ENCODE data around the gene CDON. TPM values are rescaled to one million over a fixed set of nuclear protein-coding genes. Genes with fewer than 3 reads are reported as not detected.

The CDON gene
- polyA plus RNA-seq, 3 donors = 0.01 TPM; not detected in 2

DNA sequence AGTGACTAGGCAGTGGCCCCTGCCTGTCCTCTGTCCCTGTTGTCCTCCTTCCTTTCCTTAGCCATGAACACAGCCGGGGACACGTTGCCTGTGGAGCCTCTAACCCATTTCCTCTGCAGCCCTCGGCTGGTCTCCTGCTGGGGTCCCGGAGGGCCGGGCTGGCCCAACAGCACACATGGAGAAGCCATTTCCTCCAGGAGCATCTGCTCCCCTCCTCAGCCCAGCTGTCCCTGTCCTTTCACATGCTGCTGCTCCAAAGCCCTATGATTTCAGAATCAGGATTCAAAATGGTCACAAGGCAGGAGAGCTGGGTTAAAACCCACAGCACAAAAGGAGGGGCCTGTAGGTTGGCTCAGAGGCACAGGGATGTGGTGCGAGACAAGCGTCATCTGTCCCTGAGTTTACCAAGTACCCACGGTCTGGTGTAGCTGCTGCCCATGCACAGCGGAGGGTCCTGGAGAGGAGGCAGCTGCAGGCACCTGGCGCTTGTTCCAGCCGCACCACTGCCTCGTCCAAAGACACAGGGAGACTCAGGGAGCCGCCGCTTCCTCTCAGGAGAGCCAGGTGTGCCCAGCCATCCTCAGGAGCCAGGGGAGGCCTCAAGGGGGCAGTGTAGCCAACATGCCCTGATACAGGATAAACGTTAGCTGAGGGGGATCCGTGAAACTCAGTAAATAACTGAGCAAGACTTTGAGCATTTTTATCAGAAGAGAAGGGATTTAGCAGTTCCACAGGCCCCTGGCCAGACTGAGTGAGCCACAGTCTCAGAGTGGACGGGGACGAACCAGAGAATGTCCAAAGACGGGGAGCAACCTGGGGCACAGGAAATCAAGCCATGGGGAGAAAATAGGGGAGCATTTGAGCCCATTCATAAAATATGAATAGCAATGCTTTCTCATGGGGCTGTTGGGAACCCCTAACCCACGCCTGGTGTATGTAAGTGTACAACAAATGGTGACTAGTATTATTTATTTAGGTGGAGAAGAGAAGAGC lies 120.8 kb downstream of the CDON start:
- Mint-ChIP-seq H3K27me3 (ENCODE audit: low read depth in 3 of 3) (peaks cover 0 to 7% (median 2%) of the 10 kb centered on the region in 3 donors), H3K27ac (no peak overlapping the region), H3K36me3 (no peaks in the 10 kb centered on the region), H3K4me1 (peaks cover 4% of the 10 kb centered on the region), H3K9me3 (peaks cover 0 to 7% (median 0%) of the 10 kb centered on the region in 7 donors), H3K4me3 (no peak overlapping the region)
- no peak overlapping the region for H2AFZ ChIP-seq (ENCODE audit: insufficient read depth, low read depth, low read length, poor library complexity, severe bottlenecking)
- peak; percentile 20 for TF ChIP-seq CTCF (IDR thresholded peaks at IDR 0.05)
- H3K9ac ChIP-seq (ENCODE audit: insufficient read depth, low read length, poor library complexity, severe bottlenecking) = no peak overlapping the region
- WGBS (ENCODE audit: insufficient coverage) = 33% methylated on average over 20 of the region's 20 CpGs
- H3K4me1 ChIP-seq (ENCODE audit: control insufficient read depth in 1 of 2, insufficient read depth in 2 of 2, low read length in 2 of 2) = no peaks in the 10 kb centered on the region
- intact Hi-C loops (cut with micrococcal nuclease) = no loop called here
- no peak overlapping the region for H3K4me3 ChIP-seq (replicated peaks in 1 of 3; ENCODE audit: low read depth in 2 of 3, low read length in 3 of 3)
- H3K27ac ChIP-seq (ENCODE audit: low read depth in 1 of 2, low read length in 2 of 2) = no peak overlapping the region
- H3K9me3 ChIP-seq (replicated peaks in 1 of 2; ENCODE audit: control insufficient read depth in 1 of 2, insufficient read depth in 1 of 2, low read length in 2 of 2) = no peaks in the 10 kb centered on the region
- H3K79me2 ChIP-seq (ENCODE audit: insufficient read depth, low read length) = no peaks in the 10 kb centered on the region
- no peak for DNase-seq
- H3K27me3 ChIP-seq (ENCODE audit: control insufficient read depth in 2 of 2, insufficient read depth in 2 of 2, low read length in 2 of 2) = no peaks in the 10 kb centered on the region
- H4K20me1 ChIP-seq (ENCODE audit: insufficient read depth, low read length) = no peaks in the 10 kb centered on the region
- H3K36me3 ChIP-seq (replicated peaks in 1 of 2; ENCODE audit: control insufficient read depth in 1 of 2, insufficient read depth in 2 of 2, low read length in 2 of 2) = no peaks in the 10 kb centered on the region
- no peak overlapping the region for H3K4me2 ChIP-seq (replicated peaks; ENCODE audit: extremely low read depth, low read length, poor library complexity, severe bottlenecking)

GRCh38 chr11:125941267-125941618 lies 121.4 kb downstream of the CDON start:
- no peak overlapping the region for H3K27ac ChIP-seq (ENCODE audit: low read depth in 1 of 2, low read length in 2 of 2)
- peaks cover 0 to 7% (median 0%) of the 10 kb centered on the region in 7 donors for H3K9me3 Mint-ChIP-seq
- TF ChIP-seq CTCF (IDR thresholded peaks at IDR 0.05) = no peak
- peaks cover 4% of the 10 kb centered on the region for H3K4me1 Mint-ChIP-seq
- 62% methylated on average over 3 of the region's 4 CpGs for WGBS (ENCODE audit: insufficient coverage)
- H3K4me3 Mint-ChIP-seq = no peak overlapping the region
- no peaks in the 10 kb centered on the region for H3K27me3 ChIP-seq (ENCODE audit: control insufficient read depth in 2 of 2, insufficient read depth in 2 of 2, low read length in 2 of 2)
- H3K79me2 ChIP-seq (ENCODE audit: insufficient read depth, low read length) = no peaks in the 10 kb centered on the region
- DNase-seq = no peak
- intact Hi-C loops (cut with micrococcal nuclease) = no loop called here
- H3K27ac Mint-ChIP-seq = no peak overlapping the region
- H2AFZ ChIP-seq (ENCODE audit: insufficient read depth, low read depth, low read length, poor library complexity, severe bottlenecking) = no peak overlapping the region
- H3K9ac ChIP-seq (ENCODE audit: insufficient read depth, low read length, poor library complexity, severe bottlenecking) = no peak overlapping the region
- no peaks in the 10 kb centered on the region for H4K20me1 ChIP-seq (ENCODE audit: insufficient read depth, low read length)
- no peak overlapping the region for H3K4me3 ChIP-seq (replicated peaks in 1 of 3; ENCODE audit: low read depth in 2 of 3, low read length in 3 of 3)
- no peaks in the 10 kb centered on the region for H3K36me3 ChIP-seq (replicated peaks in 1 of 2; ENCODE audit: control insufficient read depth in 1 of 2, insufficient read depth in 2 of 2, low read length in 2 of 2)
- H3K4me2 ChIP-seq (replicated peaks; ENCODE audit: extremely low read depth, low read length, poor library complexity, severe bottlenecking) = no peak overlapping the region
- no peaks in the 10 kb centered on the region for H3K36me3 Mint-ChIP-seq
- peaks cover 0 to 8% (median 2%) of the 10 kb centered on the region in 3 donors for H3K27me3 Mint-ChIP-seq (ENCODE audit: low read depth in 3 of 3)
- no peaks in the 10 kb centered on the region for H3K9me3 ChIP-seq (replicated peaks in 1 of 2; ENCODE audit: control insufficient read depth in 1 of 2, insufficient read depth in 1 of 2, low read length in 2 of 2)
- H3K4me1 ChIP-seq (ENCODE audit: control insufficient read depth in 1 of 2, insufficient read depth in 2 of 2, low read length in 2 of 2) = no peaks in the 10 kb centered on the region

Measured in CD14-positive monocyte (primary cell).